Jurkat, Clone E6-1 (cell line): ENCODE results near the gene SRC.

Experiments
- DNase-seq: peaks from one replicate; pipeline ENCODE4 v3.0.0-alpha.2; 2011; ENCODE audit warnings: low read depth, low spot score
- H3K4me3 ChIP-seq: 2 replicates; pipeline ENCODE4 v1.5.1; 2011; ENCODE audit warnings: mild to moderate bottlenecking, low read length, control low read depth, moderate library complexity

SRC gene

DNA sequence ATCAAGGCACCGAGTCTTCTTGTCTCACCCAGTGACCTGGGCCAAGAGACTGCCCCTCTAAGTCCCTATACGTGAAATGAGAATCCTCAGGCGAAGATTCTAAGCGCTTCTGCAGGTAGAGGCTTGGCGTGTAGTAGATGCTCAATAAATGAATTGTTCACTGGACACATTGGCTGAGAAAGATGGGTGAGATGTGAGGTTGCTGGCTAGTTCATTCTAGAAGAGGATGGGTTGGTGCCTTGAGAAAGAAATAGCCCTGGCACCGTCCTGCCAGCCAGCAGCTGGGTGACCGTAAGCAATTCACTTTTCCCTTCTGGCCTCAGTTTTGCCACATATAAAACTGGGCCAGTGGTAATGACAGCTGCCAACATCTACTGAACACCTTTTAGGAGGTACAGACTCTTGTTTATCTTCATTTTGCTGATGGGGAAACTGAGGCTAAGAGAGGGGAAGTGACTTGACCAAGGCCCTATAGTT is 1.4 kb downstream of the SRC start:
- H3K4me3 ChIP-seq: no peak overlapping the region
- no peak for DNase-seq

DNA sequence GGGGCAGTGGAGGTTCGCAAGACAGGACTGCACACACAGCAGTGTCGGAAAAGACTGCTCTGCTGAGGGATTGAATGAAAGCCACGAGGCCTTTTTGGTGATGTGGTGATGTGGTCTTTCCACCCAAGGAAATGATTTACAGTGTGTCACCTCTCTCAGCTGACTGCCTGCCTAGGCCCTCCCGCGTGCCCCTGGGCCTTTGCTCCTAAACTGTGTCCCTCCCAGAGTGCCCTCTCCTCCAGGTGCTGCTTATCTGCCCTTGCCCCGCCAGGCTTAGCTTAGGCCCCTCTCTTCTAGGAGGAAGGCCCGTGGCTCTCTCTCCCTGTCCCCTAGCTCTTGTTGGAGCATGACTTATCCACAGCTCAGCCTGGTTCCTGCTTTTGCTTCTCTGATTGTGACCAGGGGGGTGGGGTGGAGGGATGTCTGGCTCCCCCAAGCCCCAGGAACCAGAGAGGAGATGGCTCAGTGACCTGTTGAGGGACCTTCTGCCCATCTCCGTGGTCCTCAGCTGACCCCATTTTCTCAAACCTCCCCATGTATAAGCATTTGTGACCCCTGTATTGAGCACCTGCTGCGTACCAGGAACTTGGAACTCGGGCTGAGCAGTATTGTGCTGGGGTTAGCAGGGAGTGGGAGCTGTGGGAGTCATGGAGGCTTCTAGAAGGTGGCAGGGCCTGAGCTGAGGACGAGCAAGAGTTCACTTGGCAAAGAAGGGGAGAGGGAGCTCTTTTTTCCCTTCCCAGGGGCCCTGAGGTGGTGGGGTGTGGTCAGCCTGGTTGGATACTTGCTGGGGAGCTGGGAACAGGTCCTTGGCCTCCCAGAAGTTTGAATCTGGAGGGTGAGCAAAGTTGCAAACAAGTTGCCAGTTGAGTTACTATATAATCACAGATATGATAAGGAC is 2.2 kb downstream of the SRC start:
- no peak overlapping the region for H3K4me3 ChIP-seq
- no peak for DNase-seq

DNA sequence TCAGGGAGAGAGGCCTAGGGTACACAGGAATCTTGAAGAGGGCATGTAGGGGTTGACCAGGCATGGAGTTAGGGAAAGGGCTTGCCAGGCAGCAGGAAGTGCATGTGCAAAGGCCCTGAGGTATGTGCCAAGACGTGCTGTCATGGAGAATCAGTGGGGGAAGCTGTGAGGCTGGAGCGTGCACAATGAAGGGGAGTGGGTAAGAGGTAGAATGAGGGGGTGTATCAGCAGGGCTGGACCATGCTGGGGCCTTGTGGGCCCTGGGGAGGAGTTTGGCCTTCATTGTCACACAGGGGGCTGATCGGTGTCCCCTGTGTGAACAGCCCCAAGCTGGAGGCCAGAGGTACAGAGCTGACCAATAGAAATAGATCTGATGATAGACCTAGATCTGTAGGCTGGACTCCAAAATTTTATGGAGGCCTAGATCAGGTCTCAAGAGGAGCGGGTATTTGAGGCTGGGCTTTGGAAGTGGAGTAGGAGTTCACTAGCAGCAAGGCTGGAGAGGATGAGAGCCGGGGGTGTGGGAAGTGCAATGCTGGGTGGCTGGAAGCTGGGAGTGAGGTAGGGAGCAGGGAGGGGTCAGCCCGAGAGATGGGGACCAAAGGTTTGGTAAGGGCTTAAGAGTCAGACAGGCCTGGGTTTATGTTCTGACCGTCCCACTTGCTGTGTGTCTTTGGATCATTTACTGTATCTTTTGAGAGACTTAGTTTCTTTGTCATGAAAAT is 3.0 kb downstream of the SRC start:
- DNase-seq: no peak

DNA sequence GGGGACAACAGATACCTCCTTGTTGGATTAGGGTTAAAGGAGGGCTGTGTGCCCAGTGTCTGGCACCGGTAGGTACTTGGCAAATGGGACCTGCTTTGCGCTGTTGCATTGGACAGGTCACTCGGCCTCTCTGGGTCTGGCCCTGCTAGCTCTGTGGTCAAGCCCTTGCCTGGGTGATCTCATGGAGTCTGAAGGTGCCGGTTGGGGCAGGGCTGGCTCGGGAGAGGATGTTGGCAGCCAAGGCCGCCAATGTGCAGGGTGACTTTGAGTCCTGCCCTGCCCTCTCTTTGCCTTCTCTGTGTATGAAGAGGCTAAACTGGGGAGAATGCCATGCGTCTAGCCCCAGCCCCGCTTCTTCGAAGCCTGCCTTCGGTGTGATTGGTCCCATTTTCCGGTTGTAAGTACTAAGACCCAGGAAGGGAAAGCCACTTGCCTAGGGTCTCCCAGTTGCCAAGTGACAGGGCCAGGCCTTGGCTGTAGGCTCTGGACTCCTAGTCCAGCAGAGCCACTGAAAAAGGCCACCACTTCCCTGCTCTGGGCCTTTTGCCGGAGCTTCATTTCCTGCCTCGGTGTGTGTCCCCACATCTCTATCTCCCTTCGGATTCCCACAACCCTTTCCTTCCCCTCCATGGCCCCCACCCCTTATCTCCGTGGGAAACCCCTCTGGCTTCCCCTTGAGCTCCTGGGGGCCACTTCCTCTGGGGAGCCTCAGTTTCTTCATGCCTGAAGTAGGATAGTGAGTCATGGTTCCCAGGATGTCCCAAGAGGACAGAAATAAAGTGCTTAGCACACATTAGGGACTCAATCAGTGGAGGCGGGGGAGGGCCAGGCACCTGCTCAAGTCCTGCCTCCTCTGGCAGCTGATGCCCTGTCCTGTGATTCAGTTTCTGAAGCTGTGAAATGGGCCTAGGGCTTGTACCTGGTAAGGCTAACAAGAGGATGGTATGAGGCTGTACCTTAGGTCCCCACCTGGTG is 3.9 kb downstream of the SRC start:
- H3K4me3 ChIP-seq: no peak overlapping the region
- DNase-seq: no peak

More for the DNA sequence above, 3.0 kb downstream of the SRC start:
- no peak overlapping the region for H3K4me3 ChIP-seq

DNA sequence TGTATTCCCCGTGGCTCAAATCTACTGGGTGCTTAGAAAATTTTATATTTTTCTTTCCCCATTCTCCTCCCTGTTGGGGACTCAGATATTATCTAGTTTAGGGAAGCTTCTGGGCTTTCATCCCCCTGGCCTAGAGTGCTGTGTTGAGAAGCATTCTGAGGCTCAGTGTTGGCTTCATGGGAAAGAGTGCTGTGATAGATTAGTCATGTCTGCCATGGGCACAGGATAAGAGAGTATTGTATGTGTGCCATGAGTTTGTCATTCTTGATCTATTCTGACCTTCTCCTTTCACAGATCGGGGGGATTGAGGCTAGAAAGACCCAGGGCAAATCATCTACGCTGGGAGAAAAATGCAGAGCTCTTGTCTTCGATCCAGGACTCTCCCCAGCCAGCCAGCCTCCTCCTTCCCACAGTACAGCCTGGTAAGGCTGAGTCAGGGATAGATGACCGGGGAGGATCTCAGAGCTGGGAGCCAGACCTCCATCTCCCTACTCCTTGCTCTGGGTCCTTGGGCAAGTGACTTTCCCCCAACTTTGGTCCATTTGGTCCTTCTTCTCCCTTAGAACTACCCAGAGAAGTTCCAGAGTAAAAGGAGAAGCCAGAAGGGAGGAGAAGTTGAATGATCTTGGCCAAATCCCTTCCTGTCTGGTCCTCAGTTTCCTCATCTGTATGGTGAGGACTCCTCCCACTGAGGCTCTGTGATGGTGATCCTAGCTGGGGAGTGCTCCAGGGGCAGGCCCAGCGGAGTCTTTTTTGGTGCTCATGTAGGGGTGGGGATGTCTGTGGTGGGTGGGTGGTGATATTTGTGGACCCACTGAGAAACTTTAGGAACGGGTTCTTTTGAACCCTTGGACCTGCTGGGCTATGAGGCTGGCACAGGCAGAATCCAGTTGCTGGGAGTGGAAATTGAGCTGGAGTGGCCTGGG is 5.0 kb downstream of the SRC start:
- no peak for DNase-seq
- no peak overlapping the region for H3K4me3 ChIP-seq

DNA sequence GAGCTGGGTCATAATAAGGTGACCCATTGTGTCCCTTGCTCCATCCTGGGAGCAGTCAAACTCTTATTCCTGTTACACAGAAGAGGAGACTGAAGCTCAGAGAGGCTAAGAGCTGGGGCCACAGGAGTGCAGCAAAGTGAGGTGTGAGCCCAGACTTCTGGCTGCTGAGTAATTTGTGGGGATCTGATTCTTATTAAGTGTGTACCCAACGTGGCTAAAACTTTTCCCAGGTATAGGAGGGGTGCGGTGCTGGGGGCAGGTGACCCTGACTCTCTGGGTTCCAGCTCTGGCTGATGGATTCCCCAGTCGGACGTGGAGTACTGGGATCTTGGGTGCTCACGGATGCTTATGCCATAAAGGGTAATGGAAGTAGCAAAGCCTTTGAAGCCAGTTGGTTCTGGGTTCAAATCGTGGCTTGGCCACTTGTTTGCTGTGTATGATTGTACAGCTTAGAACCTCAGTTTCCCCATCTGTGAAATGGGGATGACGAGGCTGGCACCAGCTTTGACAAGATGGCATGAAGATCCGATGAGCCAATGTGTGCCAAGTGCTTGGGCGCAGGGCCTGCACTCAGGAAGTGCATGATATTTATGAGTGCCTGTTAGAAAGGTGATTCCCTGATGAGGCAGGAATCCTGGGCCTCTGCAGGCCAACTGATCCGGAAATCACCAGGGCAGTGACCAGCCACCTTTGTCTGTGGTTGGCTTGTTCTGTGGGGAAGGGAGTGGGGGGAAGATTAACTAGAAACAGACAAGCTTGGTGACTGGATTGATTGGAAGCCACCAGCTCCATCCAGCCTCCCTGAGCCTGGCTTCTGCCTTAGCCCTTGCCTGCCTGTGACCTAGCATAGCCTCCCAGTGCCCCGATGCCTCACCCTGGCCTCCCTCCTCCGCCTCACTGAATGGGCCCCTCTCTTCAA is 6.0 kb downstream of the SRC start:
- DNase-seq: no peak
- no peak overlapping the region for H3K4me3 ChIP-seq

DNA sequence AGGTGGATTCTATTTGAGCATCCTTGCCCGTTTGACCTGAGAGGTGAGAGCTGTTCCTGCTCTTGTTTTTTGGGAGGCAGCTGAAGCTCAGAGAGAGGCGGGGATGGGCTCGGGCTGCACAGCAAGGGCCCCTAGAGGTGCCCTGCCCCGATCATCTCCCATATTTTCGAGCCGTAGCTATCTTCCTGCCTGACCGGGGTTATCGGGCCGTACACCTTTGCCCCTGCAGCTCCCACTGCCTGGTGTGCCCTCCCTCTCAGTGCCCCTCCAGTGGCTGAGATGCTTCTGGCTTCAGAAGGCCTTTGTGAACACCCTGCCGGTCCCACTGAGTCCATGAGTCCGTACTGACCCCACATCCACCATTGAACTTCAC is 6.7 kb downstream of the SRC start:
- DNase-seq: no peak
- H3K4me3 ChIP-seq: no peak overlapping the region

DNA sequence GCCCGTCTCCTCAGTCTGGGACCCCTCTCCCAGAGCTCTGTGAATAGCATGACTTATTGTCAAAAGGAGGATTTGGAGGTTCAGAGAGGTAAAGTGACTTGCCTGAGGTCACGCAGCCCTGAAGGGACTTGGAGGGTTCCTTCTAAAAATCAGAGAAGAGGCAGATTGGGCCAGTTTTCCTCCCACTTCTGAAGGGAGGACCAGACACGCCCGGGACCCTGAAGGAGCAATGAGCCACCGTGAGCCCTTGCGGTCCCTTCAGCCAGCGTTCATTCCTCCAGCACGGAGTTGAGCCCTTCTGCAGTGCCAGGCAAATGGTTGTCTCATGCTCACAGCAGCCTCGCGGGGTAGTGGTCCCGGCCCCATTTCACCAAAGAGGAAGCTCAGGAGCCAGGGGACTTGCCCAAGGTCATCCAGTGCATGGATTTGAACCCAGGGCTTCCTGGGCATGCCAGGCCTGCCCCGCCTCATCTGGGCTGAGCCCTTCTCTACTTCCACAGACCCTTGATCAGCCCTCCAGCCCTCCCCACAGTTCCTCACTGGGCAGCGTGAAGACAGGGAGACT is 7.4 kb downstream of the SRC start:
- no peak for DNase-seq
- H3K4me3 ChIP-seq: no peak overlapping the region

DNA sequence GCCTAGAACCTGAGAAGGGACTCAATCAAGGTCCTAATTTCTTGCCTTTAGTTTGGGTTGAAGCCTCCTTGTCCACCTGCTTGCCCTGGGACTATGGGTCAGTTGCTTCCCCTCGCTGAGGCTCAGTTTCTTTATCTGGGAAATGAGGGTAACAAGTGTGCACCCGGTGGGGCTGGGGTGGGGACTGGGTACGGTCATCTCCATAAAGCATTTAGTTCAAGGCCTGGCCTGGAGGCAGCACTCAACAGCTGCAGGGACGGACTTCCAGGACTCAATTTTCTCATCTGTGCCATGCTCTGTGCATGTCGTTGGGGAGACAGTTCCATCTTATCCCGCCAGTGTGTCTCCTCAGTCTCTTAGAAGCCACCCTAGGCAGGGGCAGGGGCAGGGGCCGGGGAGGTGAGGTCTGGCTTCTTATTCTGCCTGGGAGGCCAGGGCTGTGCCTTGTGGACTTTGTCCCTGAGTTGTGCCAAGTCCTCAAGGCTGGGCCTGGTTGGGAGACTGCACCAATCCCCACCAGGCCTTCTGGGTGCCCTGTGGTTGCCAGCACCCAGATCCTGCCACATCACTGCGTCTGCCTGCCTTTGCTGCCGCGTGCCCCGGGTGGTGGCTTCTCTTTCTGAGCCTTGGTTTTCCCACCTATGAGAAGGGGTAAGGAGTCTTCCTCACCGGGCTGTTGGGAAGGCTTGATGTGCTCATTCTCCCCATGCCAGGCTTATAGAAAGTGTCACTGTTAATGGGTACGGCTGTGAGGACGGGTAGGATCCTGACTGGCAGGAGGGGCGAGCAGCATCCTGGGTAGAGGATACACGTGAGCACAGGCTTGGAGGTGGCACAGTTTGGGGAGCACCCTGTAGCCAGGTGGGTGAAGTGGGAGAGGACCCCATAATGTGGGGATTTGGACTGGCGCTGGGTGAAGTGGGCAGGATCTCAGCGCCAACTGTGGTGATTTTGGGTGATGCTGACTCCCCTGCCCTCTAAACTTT is 8.6 kb downstream of the SRC start:
- no peak for DNase-seq

DNA sequence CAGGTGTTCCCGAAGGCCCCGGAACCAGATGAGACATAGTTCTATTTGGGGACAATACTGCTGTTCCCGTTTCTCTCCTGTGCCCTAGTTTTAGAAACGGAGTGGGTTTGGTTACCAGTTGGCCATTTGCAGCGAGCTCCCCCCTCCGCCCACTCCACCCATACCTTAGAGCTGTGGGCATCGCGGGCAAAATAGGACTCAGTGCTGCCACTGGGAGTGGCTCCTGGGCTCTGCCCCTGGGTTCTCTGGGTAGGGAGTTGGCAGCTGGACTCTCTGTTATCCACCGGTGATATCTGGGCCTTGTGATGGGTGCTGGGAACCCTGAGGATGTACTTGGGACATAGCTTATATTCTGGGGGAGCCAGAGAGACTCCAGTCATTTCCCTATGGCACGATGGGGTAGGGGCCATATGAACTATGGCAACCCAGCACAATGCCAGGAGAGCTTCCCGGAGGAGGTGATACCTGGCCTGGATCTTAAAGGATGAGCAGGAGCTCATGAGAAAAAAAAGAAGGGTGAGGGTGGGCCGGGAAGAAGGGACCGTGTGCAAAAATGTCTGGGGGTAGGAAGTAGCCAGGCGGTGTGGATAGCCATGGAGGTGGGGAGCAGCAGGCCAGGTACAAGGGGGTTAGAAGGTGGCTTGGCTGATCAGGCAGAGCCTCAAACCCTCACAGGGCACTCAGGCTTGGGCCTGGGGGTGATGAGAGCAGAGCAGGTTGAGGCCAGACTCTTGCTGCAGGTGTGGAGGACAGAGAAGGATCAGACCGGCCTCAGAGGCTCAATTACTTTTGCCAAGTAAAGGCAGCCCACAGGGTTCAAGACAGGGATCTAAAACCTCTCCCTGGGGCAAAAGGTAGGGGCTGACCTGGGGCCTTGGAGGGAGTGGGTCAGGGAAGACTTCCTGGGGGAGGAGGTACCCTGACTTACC is 9.6 kb downstream of the SRC start:
- H3K4me3 ChIP-seq: no peak overlapping the region

More for the DNA sequence above, 8.6 kb downstream of the SRC start:
- H3K4me3 ChIP-seq: no peak overlapping the region

DNA sequence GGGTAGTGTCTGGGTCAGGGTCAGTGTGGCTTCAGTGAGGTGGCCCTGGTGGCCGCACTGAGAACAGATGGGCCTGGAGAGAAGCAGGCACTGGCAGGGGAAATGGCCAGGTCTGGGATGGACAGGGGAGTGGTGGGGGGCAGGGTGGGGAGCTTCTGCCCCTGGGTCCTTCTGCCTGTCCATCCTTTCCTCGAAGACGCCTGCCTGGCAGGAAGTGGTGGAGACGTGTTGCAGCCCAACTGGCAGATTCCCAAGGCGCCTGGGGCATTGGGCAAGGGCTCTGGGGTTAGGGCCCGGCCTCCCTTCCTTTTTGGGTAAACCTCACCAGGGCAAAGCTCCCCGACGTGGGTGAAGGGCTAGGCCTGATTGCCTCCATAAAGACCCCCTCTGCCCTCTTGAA is 10.4 kb downstream of the SRC start:
- DNase-seq: no peak
- H3K4me3 ChIP-seq: no peak overlapping the region

More for the DNA sequence above, 9.6 kb downstream of the SRC start:
- no peak for DNase-seq

DNA sequence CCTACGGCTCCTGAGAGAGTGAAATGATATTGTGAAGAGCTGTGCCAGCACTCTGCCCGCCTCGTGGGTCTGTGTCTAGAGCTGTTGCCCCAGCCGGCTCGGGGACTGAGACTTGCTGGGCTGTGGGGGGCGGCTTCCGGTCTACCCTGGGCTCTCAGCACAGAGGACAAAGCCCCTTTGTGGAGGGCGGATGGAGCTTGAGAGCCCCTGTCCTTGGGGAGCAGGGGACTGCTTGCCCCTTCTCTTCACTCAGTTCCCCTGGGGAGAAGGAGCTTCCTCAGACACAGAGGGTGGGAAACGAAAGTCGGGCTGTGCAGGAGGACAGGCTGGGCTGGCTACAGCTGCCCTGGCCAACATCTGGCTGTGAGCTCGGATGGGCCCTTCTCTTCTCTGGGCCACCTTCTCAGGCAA is 11.0 kb downstream of the SRC start:
- DNase-seq: no peak
- H3K4me3 ChIP-seq: no peak overlapping the region

DNA sequence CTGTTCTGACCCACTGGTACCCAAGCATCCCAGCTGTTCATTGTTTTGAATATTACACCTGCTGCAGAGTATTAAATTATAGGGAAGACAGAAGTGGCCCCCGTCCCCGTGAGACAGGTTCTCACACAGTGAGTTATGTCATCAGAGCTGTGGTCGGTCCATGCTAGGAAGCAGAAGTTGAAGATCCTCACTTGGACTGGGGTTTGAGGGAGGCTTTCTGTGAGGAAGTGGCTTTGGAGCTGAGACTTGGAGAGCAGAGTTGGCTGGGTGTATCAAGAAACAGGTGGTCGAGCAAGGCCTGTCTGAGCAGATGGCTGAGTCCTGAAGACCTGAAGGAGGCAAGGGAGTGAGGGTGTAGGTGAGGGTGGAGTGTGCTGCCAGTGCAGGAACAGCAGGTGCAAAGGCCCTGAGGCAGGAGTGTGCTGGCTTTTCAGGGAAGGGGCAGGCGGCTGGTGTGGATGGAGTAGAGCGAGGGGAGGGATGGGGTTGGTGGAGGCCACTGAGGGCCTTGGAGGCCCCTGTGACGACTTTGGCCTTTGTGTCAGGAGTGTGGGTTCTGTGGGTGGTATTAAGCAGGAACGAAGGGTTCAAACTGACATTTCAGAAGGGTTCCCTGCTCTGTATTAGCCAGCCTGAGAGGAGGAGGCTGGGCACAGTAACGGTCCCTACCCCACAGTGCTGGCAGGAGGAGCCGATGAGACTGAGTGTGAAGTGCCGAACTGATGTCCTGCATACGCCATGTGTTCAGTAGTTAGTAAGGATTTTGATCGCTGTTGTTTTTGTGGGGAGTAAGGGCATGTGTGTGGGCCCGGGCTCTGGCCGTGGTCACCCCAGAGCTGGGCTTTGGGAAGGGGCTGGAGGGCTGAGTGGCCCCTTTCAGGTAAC is 11.8 kb downstream of the SRC start:
- no peak for DNase-seq
- H3K4me3 ChIP-seq: no peak overlapping the region
